GM21360 (cell line): ENCODE results near the gene EPN3.

Source experiments
- ATAC-seq: cut with Tn5 transposase; IDR thresholded peaks from one replicate; pipeline ENCODE4 v1.9.1; 2021; ENCODE audit warnings: mild to moderate bottlenecking, moderate library complexity; ENCODE audit not compliant: unreplicated experiment

The EPN3 gene

GRCh38 chr17:50533720-50534148 lies 1.2 kb downstream of the EPN3 start:
- no peak for ATAC-seq

- no peak for ATAC-seq
Observed at GRCh38 chr17:50534222-50534978, 1.9 kb downstream of the EPN3 start.

- ATAC-seq = no peak
Observed at GRCh38 chr17:50534979-50535326, 2.4 kb downstream of the EPN3 start.

- no peak for ATAC-seq
Observed at GRCh38 chr17:50535407-50535806, 2.9 kb downstream of the EPN3 start.

GRCh38 chr17:50536683-50537646 lies 4.4 kb downstream of the EPN3 start:
- no peak for ATAC-seq

- no peak for ATAC-seq
Observed at GRCh38 chr17:50537721-50538548, 5.4 kb downstream of the EPN3 start.

GRCh38 chr17:50538549-50539410 lies 6.2 kb downstream of the EPN3 start:
- ATAC-seq = no peak

- ATAC-seq = no peak
Observed at GRCh38 chr17:50539762-50540559, 7.4 kb downstream of the EPN3 start.

GRCh38 chr17:50540560-50541401 lies 8.2 kb downstream of the EPN3 start:
- no peak for ATAC-seq

GRCh38 chr17:50541402-50541715 lies 8.8 kb downstream of the EPN3 start:
- ATAC-seq = no peak

GRCh38 chr17:50541716-50542688 lies 9.5 kb downstream of the EPN3 start:
- peak; percentile 69 for ATAC-seq

- no peak for ATAC-seq
Observed at GRCh38 chr17:50542795-50543774, 10.6 kb downstream of the EPN3 start.

- no peak for ATAC-seq
Observed at GRCh38 chr17:50544516-50544915, 12.0 kb downstream of the EPN3 start.

GRCh38 chr17:50545311-50545710 lies 12.8 kb downstream of the EPN3 start:
- ATAC-seq = no peak

GRCh38 chr17:50546701-50547034 lies 14.1 kb downstream of the EPN3 start:
- ATAC-seq = no peak

GRCh38 chr17:50547035-50547735 lies 14.7 kb downstream of the EPN3 start, which contains the start of gene SPATA20:
Gene SPATA20, plus strand, starts transcription at chr17:50547174. Its CDS starts 35 bp downstream, at chr17:50547209.
- peak; percentile 72 for ATAC-seq
